A673 (cell line): ENCODE measurements around the gene CLMP.

Experiments
- CTCF ChIP-seq: fragments of 300-800, 200-600 bp; sonication (generic); conservative IDR thresholded peaks from 2 replicates; pipeline ENCODE4 v1.5.1; 2017; ENCODE audit warnings: low read depth, mild to moderate bottlenecking, antibody characterized with exemption, low read length, moderate library complexity, mixed read lengths
- EZH2 ChIP-seq: fragments of 200-600 bp; sonication (generic); IDR thresholded peaks from 2 replicates; pipeline ENCODE4 v1.6.1; 2017; ENCODE audit warnings: borderline replicate concordance, low read depth, mild to moderate bottlenecking, mixed read lengths, antibody characterized with exemption, low read length; ENCODE audit not compliant: poor library complexity, severe bottlenecking

- no peak for TF ChIP-seq CTCF
- no peak for TF ChIP-seq EZH2
Observed at GRCh38 chr11:123034597-123034996, 160.5 kb downstream of the CLMP start.
